HT1080 (cell line): ENCODE results near the gene SDR9C7. TPM values are rescaled to one million over a fixed set of nuclear protein-coding genes. Genes with fewer than 3 reads are reported as not detected.
"Not testable (repeated sequence)": the region's sequence is repeated elsewhere in the genome, so short reads cannot be mapped to it uniquely, and the experiment has no call there.

Experiments used
- DNase-seq: peaks from one replicate; pipeline ENCODE4 v3.0.0-alpha.2; 2015; ENCODE audit warnings: low read depth
- polyA plus RNA-seq, 2 experiments: library from polyadenylated mRNA; depleted of rRNA; stranded (reverse); fragments of >200 nt; gene quantifications; 2 replicates each; pipeline ENCODE4 v1.2.3, GENCODE V29; 2015
- total RNA-seq: library from RNA; depleted of rRNA; stranded (reverse); fragments of >200 nt; shearing (Covaris generic); gene quantifications from 2 replicates; pipeline ENCODE4 v1.2.3, GENCODE V29; 2014; rRNA removed

Gene SDR9C7
- not detected in 2 replicates for total RNA-seq
- polyA plus RNA-seq (2015; cell fraction: cytosol; rRNA removed), result 0.03 TPM in 1 of 2 replicates, not detected in the other
- polyA plus RNA-seq (2015; cell fraction: nucleus; rRNA removed), result not detected in 2 replicates

DNA sequence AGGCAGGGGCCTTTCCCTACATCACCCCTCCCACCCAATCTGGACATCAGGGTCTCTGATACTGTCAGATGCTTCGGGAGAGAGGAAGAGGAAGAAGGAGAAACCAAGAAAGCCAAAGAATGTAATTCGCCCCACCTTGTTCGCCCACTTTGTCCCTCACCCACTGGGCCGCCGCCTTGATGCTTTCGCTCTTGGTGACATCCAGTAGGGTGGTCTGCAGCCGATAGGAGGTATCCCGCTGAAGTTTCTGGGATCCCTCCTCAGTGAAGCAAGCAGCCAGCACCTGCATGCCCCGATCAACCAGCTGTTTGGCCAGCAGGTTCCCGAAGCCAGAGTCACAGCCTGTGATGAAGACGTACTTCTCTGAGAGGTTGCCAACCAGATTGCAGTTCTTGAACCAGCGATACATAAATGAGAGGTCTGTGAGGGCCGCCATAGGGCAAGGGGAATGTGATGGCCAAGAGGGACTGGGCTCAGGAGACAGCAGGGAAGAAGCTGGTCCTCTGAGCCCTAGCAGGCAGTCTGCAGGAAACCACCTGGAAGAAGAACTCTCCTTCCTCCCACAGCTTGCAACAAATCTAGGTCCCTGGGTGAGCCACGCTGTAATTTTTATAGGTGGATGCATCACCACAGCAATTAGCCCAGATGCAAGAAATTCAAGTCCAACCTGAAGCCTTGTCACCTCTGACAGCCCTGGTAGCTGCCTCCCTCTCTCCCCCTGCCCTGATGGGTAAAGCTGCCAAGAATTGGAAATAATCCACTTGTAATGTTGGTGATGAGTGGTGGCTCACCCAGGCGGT, at the start of gene SDR9C7:
TSS of gene SDR9C7 (minus strand) at position 583 of the 800 bp plus-strand sequence. CDS start at position 436, 147 bp downstream.
- DNase-seq, result no peak

DNA sequence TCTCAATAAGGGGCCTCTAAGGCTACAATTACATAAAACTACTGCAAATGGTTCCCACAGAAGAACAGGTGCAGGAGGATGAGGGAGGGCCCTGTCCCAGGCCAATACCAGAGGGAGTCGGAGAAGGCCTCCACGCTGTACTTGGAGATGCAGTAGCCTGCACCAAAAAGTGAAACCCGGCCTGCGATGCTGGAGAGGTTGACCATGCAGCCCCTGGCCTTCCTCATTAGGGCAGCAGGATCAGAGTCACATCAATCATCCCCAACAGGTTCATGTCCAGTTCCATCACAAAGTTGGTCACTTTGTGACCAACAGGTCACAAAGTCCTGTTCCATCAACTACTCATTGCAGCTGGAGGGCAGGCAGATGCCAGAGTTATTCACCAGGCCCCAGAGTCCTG, 49.2 kb upstream of the SDR9C7 start:
- DNase-seq, result no peak

DNA sequence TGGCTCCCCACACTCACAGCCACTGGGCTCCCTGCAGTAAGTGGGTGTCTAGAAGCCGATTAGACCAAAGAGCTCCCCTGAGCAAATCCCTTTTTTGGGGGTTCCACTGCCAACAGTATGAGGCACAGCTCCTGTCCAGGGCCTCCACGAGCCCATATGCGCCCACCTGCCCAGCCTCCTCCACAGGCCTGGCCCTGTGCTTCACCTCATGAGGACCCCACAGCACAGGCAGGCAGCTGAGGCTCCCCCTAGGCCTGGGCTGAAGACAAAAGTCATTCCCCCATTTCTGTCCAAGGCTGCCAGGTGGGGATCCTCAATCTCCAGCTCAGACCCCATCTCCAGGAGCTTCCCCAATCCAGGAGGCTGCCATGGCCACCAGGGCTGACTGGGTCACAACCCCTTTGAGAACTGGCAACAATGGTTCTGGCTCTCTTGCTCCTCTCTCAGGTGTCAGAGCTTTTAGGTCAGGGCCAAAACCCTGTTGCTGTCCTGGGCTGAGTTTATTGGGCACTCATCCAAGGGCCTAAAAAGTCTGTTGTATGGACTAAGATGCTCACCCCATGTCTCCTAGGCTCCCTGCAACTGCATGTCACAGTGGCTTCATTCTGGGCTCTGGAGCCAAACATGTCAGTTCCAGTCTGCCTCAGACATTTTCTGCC, 48.5 kb upstream of the SDR9C7 start:
- not testable (repeated sequence) for DNase-seq

DNA sequence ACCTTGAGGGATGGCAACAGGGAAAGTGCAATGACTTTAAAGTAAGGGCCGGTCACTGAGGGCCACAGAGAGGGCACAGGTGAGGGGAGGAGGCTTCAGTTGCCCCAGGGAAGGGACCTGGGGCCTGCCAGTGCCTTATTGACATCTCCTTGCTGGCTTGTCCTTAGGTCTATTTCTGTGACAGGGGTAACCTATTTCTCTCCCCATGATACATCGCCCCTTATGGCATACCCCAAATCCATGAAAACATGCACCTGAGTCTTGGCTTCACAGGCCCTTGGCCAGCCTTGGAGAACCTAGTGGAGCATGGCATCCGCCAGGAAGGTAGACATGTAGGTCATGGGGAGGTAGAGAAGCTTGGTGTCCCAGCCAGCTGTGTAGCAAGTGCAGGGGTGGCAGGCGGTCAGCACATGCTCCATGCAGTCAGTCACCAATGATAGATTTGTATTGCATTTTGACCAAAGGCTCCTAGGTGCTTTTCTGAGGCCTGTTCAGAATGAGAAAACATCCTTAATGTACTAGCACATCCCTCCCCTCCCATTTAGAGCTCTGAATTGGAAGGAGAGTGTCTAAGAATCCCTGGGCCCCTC, 46.8 kb upstream of the SDR9C7 start:
- no peak for DNase-seq

DNA sequence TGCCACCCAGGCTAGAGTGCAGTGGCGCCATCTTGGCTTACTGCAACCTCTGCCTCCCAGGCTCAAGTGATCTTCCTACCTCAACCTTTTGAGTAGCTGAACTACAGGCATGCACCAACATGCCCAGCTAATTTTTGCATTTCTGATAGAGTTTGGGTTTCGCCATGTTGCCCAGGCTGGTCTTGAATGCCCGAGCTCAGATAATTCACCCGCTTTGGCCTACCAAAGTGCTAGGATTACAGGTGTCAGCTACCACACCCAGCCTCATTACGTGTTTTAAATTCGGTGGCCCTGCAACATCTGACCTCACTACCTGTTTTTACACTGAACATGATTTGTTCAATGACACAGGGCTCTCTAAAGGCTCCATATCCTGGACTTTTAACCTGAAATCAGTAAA, 46.1 kb upstream of the SDR9C7 start:
- DNase-seq, result no peak

DNA sequence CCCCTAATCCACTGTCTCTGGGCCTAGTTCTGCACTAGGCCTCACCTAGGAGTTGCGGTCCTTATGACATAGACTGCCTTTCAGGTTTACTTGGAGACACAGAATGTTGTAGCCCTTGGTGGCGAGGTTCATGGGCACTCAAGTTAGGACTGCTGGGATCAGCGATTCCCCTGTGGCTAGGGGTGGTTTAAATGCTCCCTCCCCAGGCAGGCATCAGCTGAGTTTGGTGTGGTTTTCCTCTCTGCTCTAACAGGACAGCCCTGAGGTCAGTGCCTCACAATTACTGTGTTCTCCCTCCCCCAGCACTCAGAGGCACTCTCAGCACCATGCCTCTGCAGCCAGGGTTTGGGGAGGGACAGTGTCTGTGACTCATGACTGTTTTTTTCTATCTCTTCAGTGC, 45.4 kb upstream of the SDR9C7 start:
- DNase-seq, result no peak

DNA sequence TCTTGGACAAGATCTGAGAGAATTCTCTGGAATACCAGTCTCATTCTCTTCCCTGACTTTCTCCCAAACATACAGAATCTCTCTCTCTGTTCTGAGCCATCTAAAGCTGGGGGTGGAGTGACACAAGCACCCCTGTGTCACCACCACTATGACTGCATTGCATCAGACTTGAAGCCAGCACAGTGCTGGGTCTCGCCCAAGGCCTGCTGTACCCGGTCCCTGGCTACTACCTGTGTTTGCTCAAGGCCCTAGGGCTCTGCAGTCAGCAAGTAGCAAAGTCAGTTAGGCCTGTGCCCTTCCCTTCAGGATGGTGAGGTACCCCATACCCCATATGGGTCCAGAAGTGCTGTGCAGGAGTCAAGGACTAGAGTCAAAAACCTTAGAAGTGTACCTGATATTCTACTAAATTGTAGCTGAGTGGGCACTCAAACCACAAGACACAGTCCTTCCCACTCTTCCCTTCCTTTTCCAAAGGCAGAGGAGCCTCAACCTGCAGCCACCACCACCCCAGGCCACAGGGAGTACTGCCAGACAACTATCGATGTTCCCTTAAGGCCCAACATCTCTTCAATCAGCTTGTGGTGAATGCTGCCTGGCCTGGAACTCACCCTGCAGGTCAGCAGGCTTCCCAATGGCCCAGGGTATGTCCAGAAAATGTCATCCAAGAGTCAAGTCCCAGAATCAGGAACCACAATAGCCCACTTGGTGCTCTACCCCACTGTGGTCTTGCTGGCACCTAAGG, 44.4 kb upstream of the SDR9C7 start:
- DNase-seq, result no peak

DNA sequence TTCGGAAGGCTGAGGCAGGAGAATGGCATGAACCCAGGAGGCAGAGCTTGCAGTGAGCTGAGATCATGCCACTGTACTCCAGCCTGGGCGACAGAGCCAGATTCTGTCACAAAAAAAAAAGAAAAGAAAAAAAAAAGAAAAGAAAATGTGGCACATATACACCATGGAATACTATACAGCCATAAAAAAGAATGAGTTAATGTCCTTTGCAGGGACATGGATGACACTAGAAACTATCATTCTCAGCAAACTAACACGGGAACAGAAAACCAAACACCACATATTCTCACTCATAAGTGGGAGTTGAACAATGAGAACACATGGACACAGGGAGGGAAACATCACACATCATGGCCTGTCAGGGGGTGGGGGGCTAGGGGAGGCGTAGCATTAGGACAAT, 43.2 kb upstream of the SDR9C7 start:
- not testable (repeated sequence) for DNase-seq

DNA sequence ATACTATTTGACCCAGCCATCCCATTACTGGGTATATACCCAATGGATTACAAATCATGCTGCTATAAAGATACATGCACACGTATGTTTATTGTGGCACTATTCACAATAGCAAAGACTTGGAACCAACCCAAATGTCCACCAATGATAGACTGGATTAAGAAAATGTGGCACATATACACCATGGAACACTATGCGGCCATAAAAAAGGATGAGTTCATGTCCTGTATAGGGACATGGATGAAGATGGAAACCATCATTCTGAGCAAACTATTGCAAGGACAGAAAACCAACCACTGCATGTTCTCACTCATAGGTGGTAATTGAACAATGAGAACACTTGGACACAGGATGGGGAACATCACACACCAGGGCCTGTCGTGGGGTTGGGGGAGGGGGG, 40.0 kb upstream of the SDR9C7 start:
- not testable (repeated sequence) for DNase-seq

DNA sequence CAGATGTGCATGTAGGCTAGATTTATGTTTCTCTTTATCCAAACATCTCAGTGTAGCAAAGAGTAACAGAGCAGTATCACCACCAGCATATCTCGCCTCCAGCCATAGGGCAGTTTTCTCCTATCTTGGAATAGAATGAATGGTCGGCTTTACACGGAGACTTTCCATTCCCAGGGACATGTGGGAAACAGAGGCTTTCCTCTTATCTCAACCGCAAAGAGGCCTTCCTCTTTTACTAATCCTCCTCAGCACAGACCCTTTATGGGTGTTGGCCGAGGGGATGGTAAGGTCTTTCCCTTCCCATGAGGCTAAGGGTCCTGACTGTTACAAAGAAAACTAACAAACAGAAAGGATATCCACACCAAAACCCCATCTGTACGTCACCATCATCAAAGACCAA, 34.7 kb upstream of the SDR9C7 start:
- DNase-seq, result not testable (repeated sequence)

DNA sequence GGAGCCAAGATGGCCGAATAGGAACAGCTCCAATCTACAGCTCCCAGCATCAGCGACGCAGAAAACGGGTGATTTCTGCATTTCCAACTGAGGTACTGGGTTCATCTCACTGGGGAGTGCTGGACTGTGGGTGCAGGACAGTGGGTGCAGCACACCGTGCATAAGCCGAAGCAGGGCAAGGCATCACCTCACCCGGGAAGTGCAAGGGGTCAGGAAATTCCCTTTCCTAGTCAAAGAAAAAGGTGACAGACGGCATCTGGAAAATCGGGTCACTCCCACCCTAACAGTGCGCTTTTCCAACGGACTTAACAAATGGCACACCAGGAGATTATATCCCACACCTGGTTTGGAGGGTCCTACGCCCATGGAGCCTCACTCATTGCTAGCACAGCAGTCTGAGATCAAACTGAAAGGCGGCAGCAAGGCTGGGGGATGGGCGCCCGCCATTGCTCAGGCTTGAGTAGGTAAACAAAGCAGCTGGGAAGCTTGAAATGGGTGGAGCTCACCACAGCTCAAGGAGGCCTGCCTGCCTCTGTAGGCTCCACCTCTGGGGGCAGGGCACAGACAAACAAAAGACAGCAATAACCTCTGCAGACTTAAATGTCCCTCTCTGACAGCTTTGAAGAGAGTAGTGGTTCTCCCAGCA, 31.9 kb upstream of the SDR9C7 start:
- DNase-seq, result not testable (repeated sequence)

DNA sequence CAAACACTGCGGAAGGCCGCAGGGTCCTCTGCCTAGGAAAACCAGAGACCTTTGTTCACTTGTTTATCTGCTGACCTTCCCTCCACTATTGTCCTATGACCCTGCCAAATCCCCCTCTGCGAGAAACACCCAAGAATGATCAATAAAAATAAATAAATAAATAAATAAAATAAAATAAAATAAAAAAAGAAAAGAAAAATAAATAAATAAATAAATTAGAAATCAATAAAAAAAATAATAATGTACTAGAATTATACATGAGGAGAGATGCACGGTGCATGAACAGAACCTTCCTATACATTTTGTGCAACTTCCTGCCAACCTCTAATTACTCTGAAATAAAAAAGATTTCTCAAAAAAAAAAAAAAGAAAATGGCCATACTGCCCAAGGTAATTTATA, 30.9 kb upstream of the SDR9C7 start:
- not testable (repeated sequence) for DNase-seq

DNA sequence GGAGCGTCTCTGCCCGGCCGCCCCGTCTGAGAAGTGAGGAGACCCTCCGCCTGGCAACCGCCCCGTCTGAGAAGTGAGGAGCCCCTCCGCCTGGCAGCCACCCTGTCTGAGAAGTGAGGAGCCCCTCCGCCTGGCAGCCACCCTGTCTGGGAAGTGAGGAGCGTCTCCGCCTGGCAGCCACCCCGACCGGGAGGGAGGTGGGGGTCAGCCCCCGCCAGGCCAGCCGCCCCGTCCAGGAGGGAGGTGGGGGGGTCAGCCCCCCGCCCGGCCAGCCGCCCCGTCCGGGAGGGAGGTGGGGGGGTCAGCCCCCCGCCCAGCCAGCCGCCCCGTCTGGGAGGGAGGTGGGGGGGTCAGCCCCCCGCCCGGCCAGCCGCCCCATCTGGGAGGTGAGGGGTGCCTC, 29.3 kb upstream of the SDR9C7 start:
- DNase-seq, result not testable (repeated sequence)

DNA sequence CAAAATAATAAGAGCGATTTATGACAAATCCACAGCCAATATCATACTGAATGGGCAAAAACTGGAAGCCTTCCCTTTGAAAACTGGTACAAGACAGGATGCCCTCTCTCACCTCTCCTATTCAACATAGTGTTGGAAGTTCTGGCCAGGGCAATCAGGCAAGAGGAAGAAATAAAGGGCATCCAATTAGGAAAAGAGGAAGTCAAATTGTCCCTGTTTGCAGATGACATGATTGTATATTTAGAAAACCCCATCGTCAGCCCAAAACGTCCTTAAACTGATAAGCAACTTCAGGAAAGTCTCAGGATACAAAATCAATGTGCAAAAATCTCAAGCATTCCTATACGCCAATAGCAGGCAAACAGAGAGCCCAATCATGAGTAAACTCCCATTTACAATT, 28.0 kb upstream of the SDR9C7 start:
- DNase-seq, result not testable (repeated sequence)

DNA sequence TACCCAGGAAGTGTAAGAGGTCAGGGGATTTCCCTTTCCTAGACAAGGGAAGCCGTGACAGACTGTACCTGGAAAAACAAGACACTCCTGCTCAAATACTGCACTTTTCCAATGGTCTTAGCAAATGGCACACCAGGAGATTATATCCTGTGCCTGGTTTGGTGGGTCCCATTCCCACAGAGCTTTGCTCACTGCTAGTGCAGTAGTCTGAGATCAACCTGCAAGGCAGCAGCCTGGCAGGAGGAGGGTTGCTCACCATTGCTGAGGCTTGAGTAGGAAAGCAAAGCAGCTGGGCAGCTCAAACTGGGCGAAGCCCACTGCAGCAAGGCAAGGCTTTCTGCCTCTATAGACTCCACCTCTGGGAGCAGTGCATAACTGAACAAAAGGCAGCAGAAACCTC, 24.2 kb upstream of the SDR9C7 start:
- DNase-seq, result no peak

DNA sequence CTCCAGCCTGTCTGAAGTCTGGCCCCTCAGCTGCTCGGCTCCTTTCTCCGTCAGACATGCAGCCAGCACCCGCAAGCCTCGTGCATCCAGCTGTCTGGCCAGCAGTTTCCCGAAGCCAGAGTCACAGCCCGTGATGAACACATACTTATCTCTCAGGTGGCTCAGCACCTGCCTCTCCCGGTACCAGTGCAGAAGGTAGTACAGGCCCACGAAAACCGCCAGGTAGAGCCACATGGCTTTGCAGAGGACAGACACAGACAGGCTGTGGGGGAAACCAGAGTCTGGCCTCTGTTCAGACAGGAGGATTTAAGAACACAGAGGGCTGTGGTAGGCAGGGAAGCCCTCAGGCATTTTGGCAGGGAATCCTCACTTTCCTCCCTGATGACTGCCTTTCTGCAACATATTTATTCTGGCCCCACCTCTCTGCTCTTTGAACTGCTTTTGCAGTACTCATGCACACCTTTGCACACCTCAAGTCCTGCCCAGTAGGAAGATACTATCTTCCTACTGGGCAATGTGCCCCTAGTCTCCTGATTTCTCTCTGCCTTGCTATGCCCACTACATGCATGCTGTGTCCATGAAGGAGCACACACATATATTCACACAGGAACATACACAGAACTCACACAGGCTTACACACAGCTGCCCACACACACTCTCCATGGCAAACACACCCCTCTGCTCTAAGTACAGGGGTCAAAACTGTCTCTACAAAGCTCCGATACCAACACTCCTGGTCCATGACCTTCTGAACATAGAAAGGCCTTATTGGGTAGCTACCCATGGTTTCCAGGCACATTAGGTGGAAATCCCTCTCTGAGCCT, 23.2 kb upstream of the SDR9C7 start, which contains the start of gene RDH16:
TSS of gene RDH16 (minus strand) at position 380 of the 824 bp plus-strand sequence. CDS start at position 234, 146 bp downstream.
- no peak for DNase-seq

DNA sequence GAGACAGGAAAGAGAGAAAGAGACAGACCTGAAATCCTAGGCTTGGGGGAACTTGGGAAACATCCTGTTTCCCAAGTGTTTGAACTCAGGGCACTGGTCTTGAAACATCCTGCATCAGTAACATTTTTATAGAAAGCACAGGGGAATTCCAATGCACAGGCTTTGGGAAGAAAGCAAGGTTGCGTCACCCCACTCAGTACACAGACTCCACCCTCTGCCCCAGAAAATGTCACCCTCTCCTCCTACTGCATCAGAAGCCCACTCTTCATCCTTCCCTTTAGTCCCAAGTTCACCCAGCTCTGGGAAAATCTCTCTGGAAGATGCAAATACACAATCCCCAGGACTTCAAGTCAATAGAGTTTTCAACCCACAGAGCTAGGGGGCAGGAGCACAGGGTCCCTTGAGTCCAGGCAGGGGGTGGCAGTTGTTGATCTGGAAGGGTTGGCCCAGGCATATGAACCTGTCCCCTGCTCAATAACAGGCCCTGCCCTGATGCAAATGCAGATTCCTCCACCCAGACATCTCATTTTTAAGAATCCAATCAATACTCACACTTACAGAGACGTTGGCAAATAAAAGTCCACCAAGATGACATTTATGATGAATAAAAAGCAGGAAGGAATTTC, 21.5 kb upstream of the SDR9C7 start:
- DNase-seq, result no peak

DNA sequence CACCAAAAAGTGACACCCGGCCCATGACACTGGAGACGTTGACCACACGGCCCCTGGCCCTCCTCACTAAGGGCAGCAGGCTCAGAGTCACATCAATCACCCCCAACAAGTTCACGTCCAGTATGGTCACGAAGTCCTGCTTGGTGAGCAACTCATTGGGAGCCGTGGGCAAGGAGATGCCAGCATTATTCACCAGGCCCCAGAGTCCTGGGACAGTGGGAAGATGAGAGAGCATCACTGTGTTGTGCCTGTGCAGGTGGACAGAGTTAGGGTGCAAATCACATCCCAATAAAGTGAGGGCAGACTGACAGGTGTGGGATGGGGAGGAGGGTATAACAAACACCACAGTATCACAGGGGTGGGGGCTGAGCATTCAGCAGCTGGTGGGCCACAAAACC, 20.7 kb upstream of the SDR9C7 start:
- no peak for DNase-seq
